ENCODE data around the gene PAX4.

PAX4 gene

DNA sequence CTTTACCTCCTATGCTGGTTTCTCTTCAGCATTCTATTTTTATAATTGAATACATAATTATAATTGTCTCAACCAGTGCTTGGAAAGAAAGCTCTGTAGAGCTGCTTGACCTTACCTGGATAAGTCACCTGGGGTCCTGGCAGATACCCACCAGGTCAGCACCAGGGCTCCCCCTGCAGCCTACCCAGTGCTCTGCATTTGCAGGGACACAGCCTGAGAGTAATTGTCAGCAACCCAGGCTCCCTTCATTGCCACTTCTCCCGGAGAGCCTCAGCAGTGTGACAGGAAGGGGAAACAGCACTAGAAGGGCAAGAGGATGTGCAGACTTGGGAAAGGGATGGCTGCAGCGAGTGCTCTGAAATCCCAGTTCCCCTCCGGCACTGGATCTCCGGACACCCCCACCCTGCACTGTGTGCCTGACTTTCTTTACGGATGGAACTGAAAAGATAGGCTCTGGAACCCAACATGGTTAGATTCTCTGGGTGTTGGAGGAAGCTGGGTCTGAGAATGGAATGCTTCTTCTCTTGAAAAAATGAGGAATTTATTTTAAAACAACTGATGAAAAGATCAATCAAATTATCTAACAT is 11.4 kb upstream of the PAX4 start:
- DNase-seq (ENCODE audit: low read depth in 3 of 3): no peak

GRCh38 chr7:127628445-127628844 is 10.5 kb upstream of the PAX4 start:
- no peak for DNase-seq (ENCODE audit: low read depth in 3 of 3)

DNA sequence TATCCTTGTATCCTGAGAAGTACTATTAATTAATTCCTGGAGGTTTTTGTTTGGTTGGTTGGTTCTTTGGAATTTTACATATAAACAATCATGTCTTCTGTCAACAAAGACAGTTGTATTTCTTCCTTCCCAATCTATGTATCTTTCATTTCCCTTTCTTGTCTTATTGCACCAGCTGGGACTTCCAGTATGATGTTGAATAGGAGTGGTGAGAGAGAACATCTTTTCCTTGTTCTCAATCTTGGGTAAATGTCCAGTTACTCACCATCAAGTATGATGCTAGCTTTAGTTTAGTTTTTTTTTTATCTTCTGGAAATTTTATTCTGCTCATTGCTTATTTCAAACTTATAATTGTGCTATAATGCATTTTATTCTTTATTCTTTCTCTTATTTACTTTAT is 7.4 kb upstream of the PAX4 start:
- no peak for DNase-seq (ENCODE audit: low read depth in 3 of 3)

- DNase-seq (ENCODE audit: low read depth in 3 of 3): no peak
Observed at GRCh38 chr7:127620406-127621233, 2.7 kb upstream of the PAX4 start.

GRCh38 chr7:127619681-127620405 is 1.9 kb upstream of the PAX4 start:
- DNase-seq (ENCODE audit: low read depth in 3 of 3): no peak

DNA sequence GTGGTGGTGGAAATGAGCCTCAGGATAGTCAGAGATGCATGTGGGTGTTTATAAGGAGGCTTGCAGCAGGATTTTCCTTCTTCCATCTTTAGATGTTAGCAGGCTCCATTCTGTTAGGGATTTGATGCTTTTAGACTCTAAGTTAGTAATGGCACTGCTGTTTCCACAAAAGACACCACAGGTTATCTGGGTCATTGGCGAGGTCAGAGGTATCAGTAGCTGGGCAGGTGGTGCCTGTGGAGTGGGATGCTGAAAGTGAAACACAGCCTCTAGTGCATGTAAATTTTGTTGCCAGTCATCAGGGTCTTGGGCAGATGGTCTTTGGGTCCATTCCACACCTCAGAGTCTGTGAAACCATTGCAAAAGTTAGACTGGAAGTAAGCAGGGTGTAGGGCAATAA is 833 bp upstream of the PAX4 start:
- no peak for DNase-seq (ENCODE audit: low read depth in 3 of 3)

DNA sequence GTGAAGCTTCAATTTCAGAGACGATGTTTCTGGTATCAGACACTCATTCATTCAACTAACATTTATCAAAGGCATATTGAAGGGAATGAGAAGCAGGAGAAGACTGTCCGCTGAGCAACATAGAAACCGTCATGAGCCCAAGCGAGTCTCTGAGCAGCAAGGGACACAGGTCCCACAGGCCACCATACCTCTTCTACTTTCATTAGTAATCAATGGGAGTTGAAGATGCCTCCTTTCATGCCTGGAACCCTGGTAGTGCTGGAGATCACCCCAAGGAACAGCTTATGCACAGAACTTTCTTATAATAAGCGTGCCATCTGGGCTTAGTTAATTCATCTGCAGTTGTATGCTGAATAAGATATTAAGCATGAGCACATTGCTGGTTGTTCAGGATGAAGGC is 1.2 kb downstream of the PAX4 start:
- no peak for DNase-seq (ENCODE audit: low read depth in 3 of 3)

DNA sequence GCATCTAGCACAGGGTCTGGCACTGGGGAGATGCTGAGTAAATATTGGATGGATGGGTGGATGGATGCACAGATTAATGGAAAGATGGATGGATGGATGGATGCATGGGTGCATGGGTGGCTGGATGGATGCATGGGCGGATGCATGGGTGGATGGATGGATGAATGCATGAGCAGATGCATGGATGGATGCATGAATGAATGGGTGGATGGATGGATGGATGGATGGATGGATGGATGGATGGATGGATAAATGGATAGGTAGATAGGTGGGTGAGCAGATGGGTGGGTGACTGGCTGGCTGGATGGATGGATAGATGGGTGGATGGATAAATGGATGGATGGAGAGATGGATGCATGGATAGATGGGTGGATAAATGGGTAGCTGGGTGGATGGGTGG is 5.7 kb downstream of the PAX4 start:
- DNase-seq (ENCODE audit: low read depth in 3 of 3): no peak

DNA sequence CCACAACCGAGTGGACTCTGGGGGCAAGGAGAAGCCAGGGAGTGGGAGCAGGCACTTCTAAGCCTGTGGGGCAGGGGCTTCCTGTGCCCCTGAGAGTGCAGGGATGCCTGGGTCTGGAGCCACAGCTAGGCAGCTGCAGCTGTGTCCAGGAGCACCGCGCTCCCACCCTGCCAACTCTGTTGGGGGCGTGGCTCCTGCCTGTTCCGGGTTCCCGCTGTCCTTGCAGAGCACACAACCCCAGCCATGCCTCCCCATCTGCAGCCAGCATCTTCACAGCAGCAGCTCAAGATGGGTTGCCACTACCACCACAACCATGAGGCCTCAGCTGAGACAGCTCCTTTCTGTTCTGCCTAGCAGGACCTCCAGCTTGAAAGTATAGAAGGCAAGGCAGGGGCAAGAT is 8.6 kb downstream of the PAX4 start:
- DNase-seq (ENCODE audit: low read depth in 3 of 3): no peak

DNA sequence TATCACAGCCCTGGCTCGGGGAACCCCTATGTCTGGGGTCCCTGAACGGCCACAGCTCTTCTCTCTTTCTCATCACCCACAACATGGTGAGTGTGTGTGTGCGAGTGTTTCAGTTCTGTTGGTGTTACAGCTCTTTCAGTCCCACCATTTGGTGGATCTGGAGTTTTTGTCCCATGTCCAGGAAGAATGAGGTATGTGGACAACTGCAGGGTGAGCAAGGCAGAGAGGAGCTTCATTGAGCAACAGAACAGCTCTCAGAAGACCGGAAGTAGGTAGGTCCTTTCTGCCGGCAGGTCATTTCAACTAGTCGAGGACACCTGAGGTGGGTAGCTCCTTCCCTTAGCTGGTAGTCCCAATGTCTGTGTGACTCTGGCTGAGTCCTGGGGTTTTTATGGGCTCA is 9.5 kb downstream of the PAX4 start:
- no peak for DNase-seq (ENCODE audit: low read depth in 3 of 3)

GRCh38 chr7:127600885-127601284 is 17.1 kb downstream of the PAX4 start:
- DNase-seq (ENCODE audit: low read depth in 3 of 3): no peak

- DNase-seq (ENCODE audit: low read depth in 3 of 3): no peak
Observed at GRCh38 chr7:127598318-127598717, 19.6 kb downstream of the PAX4 start.

GRCh38 chr7:127595737-127596136 is 22.2 kb downstream of the PAX4 start:
- no peak for DNase-seq (ENCODE audit: low read depth in 3 of 3)

- no peak for DNase-seq (ENCODE audit: low read depth in 3 of 3)
Observed at GRCh38 chr7:127594490-127594889, 23.5 kb downstream of the PAX4 start.

GRCh38 chr7:127592550-127592949 is 25.4 kb downstream of the PAX4 start:
- DNase-seq (ENCODE audit: low read depth in 3 of 3): no peak

DNA sequence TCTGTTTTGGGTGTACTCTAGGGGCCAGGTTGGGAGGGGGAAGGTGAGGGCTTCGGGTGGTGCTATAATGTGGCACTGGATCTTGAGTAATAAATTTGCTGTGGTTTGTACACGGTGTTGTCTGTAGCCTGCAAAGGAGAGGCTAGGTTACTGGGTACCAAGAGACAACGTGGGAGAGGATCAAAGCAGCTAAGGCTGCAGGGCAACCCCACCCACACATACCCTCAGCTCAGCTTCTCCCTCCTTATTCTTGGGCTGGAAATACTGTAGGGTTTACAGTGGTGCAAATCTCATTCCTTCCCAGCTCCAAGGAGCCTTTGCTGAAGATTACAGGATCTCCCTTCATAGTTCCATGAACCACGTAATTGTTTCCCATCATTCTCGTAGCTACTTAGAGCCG is 26.4 kb downstream of the PAX4 start:
- DNase-seq (ENCODE audit: low read depth in 3 of 3): no peak

DNA sequence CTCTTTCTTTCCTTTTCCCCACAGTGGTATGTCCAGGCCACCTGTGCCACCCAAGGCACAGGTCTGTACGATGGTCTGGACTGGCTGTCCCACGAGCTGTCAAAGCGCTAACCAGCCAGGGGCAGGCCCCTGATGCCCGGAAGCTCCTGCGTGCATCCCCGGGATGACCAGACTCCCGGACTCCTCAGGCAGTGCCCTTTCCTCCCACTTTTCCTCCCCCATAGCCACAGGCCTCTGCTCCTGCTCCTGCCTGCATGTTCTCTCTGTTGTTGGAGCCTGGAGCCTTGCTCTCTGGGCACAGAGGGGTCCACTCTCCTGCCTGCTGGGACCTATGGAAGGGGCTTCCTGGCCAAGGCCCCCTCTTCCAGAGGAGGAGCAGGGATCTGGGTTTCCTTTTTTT is 26.8 kb downstream of the PAX4 start:
- no peak for DNase-seq (ENCODE audit: low read depth in 3 of 3)

DNA sequence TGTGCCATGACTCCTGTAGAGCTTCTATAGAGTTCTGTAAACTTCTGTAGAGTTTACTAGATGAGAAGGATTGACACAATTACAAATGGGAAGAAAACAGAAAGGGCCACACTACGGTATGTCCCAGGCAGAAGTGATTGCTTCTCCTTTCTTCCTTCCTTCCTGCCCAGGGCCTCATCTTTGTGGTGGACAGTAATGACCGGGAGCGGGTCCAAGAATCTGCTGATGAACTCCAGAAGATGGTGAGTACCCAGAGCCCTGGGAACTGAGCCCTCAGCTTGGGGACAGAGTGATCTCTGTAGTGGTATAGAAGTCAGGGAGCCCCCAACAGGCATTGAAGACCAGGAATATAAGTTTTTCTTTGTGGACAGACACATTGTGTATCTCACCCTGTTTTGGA is 28.0 kb downstream of the PAX4 start:
- DNase-seq (ENCODE audit: low read depth in 3 of 3): no peak

DNA sequence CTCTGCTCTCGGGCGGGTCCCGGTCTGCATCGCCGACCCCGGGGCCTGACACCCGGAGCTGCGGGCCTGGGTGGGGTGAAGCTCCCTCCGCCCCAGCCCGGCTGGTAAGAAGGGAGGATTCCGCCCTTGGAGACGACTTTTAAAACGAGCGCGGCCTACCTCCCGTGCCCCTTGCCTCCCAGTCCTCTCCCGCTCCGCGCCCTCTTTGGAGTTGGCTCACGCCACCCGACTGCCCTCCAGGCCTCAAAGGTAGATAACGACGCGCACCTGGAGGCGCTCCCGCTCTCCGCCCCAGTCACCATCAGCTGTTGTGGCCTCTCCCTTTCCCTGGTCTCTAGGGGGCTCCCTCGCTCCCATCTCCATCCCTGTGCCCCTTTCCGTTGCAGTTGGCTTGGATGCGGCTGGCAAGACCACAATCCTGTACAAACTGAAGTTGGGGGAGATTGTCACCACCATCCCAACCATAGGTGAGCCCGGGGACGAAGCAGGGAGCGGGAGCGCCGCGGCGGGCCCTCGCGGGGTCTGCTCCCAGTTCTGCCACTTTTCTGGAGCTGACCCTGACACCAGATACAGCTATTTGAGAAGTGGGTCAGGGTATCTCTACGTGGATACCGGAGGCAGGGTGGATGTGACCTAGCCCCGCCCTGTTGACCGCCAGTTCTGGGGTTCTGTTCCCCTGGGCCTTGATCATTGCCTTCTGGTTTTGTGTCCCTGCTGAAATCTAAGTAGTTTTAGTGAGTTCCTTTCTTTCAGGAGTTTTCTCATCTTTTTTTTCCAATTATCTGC is 29.1 kb downstream of the PAX4 start:
- DNase-seq (ENCODE audit: low read depth in 3 of 3): peak in 1 of 3 experiments; percentile 17

DNA sequence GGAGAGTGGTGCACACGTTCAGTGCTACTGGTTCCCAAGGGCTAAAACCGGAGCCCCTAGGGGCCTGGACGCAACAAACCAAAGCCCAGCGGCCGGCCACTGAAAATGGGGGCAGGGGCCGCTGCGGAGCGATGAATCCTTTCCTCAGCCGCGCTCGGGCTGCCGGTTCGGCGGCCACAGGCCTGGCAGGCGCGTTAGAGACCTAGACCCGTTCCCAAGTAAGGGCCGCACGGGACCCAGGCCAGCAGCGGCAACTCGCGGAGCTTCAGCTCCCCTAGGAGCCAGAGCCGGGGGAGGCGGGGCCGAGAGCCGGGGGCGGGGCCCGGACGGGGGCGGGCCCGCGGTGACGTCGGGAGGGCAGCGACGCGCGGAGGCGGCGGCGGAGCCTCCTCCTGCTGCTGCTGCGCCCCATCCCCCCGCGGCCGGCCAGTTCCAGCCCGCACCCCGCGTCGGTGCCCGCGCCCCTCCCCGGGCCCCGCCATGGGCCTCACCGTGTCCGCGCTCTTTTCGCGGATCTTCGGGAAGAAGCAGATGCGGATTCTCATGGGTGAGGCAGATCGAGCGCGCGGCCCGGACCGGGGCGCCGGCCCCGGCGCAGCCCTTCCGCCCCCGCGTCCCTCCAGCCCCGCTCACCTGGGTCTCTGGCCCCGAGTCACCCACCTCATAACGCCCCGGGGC is 29.8 kb downstream of the PAX4 start, which contains the start of gene ARF5:
Gene ARF5, plus strand, starts transcription at position 393 of the 678 bp plus-strand sequence. Its CDS starts 88 bp downstream, at position 481.
- peak; percentile 78 to 85 (median 82) for DNase-seq (ENCODE audit: low read depth in 3 of 3)

DNA sequence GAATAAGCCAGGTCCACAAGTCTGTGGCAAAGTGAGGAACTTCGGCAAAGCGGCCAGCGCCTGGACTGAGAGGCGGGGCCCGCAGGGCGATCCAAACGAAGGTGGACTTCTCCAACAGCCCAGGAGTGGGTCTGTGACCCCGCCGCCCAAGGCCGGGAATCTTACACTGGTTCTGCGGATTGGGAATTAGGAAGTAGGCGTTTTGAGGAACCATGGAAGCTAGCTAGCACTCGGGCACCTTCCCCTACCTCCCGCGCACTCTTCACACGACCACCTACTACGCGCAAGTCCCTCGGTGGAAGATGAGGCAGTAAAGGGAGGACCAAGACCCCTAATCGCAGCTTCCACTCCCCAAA is 30.3 kb downstream of the PAX4 start:
- no peak for DNase-seq (ENCODE audit: low read depth in 3 of 3)

GRCh38 chr7:127586346-127586745 is 31.6 kb downstream of the PAX4 start:
- DNase-seq (ENCODE audit: low read depth in 3 of 3): no peak

Measured in stimulated activated CD4-positive, alpha-beta T cell treated with anti-CD3 and anti-CD28 coated beads, TNF-alpha, amount 100 ng/mL, for 4 hours (primary cell).